Dendritic cell treated with granulocyte-macrophage colony-stimulating factor and Interleukin-4, amounts not matched to agents 40 ng/mL and 50 ng/mL, for 4 days (primary cell): Measurements from ENCODE around the gene PBX1.

Experiments used
- H3K27ac Mint-ChIP-seq: one replicate; pipeline ENCODE4 v1.8.0; 2022; ENCODE audit warnings: mild to moderate bottlenecking, mixed read lengths
- H3K27me3 Mint-ChIP-seq: one replicate; pipeline ENCODE4 v1.8.0; 2022; ENCODE audit warnings: mild to moderate bottlenecking, mixed read lengths
- H3K36me3 Mint-ChIP-seq: one replicate; pipeline ENCODE4 v1.8.0; 2022; ENCODE audit warnings: low read depth, mixed read lengths
- H3K4me1 Mint-ChIP-seq: one replicate; pipeline ENCODE4 v1.8.0; 2022; ENCODE audit warnings: low read depth, mixed read lengths
- H3K4me3 Mint-ChIP-seq: one replicate; pipeline ENCODE4 v1.8.0; 2022; ENCODE audit warnings: mild to moderate bottlenecking, moderate library complexity, mixed read lengths
- H3K9me3 Mint-ChIP-seq: one replicate; pipeline ENCODE4 v1.8.0; 2022; ENCODE audit warnings: mixed read lengths
- intact Hi-C: fragments of 100-400 bp; cut with micrococcal nuclease; formaldehyde crosslinking; loops from one replicate; pipeline ENCODE4 v1.15.0; 2022

Gene PBX1

DNA sequence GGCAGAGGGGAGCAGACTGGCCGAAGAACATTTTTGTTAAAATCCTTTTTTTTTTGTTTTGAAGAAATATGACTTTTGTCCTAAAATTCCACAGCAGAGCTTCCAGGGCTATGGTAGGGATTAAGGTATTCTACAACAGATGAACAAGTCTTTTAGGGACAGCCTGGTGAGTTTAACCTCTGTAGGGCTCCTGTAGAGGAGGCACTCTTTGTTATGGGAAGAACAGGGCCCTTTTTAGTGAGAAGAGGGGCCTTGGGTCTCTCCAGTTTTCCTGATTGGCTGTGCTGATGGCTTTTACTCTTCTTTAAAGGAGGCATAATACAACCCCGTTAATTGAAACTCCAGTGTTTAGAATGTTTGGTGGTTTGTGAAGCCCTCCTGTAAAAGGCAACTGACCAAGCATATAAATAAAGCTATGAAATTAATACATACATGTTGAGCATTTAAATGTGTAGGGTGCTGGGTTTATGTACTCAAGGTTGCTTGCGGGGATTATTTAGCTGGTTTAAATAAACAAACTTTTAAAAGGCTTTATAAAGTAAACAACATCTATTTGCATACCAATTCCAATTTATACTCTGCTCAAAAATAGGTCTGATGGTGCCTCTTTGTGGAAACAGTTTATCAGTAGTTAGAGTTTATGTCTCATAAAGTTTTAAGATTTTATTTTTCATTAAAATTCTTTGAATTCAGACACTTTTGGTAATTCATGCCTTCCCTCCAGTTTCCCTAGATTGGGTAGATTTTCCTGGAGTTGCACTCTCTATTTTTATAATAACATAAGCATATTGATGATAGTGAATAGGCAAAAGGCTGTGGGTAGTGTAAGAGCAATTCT is 46.5 kb downstream of the PBX1 start:
- Mint-ChIP-seq H3K9me3 (no peaks in the 10 kb centered on the region), H3K36me3 (no peaks in the 10 kb centered on the region), H3K27ac (no peak overlapping the region), H3K27me3 (peaks cover 6% of the 10 kb centered on the region), H3K4me3 (no peak overlapping the region), H3K4me1 (no peaks in the 10 kb centered on the region)
- intact Hi-C loops: no loop called here

DNA sequence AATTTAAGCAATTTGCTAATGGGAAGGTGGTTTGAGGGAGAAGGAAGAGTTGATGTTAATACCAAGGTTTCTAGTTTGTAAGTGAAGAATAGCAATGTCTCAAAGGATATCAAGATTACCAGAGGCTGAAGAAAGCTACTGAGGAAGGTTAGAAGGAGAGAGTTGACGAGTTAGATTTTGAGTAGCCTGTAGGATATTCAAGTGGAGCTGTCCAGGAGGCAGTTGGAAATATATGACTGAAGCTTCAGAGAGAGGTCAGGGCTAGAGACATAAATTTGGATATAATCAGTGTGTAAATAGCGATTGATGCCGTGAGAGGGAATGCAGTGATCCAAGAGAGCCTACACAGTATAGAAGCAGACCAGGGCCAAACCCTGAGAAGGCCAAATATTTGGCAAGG is 48.4 kb downstream of the PBX1 start:
- intact Hi-C loops: no loop called here
- Mint-ChIP-seq H3K4me1 (no peaks in the 10 kb centered on the region), H3K36me3 (no peaks in the 10 kb centered on the region), H3K27me3 (peaks cover 6% of the 10 kb centered on the region), H3K27ac (no peak overlapping the region), H3K4me3 (no peak overlapping the region), H3K9me3 (no peaks in the 10 kb centered on the region)

DNA sequence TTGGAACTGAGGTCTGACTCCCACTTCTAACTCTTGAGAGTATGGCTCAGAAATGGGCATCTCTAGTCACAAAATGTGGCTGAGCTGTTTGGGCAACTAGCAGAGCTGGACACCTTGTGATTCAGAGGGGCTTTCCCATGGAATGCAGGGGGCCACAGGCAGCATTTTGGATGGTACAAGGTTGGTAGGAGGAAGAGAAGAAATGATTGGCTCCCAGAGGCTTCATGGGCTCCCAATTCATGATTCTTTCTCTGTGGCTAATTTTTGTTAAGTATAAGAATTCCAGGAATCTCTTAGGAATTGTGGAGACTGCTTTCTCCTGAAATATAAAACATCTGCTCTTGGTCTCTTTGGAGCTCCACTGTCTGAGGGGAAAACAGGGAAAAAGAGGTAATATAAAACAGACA is 49.7 kb downstream of the PBX1 start:
- Mint-ChIP-seq H3K9me3 (no peaks in the 10 kb centered on the region), H3K27me3 (no peaks in the 10 kb centered on the region), H3K36me3 (no peaks in the 10 kb centered on the region), H3K27ac (no peak overlapping the region), H3K4me3 (no peak overlapping the region), H3K4me1 (no peaks in the 10 kb centered on the region)
- intact Hi-C loops: no loop called here

DNA sequence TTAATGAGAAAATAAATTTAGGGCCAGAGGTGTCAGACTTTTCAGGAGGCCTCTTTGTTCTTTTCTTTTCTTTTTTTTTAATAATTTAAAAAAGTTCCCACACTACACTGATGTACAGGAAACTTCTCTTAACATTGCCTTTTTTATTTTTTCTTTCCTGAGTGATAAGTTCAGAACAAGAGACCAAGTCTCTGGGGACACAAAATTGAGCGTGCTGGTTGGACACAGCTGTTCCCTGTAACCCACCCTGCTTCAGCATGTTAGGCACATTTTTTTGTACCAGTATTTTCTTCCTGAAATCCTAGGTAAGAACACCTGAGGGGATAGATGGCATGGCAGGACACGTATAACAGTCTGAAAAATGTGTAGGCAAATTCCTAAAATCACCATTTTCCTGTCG is 50.1 kb downstream of the PBX1 start:
- no peaks in the 10 kb centered on the region for H3K36me3 Mint-ChIP-seq
- H3K9me3 Mint-ChIP-seq: no peaks in the 10 kb centered on the region
- H3K4me1 Mint-ChIP-seq: no peaks in the 10 kb centered on the region
- no peak overlapping the region for H3K4me3 Mint-ChIP-seq
- intact Hi-C loops: no loop called here
- no peaks in the 10 kb centered on the region for H3K27me3 Mint-ChIP-seq
- no peak overlapping the region for H3K27ac Mint-ChIP-seq

DNA sequence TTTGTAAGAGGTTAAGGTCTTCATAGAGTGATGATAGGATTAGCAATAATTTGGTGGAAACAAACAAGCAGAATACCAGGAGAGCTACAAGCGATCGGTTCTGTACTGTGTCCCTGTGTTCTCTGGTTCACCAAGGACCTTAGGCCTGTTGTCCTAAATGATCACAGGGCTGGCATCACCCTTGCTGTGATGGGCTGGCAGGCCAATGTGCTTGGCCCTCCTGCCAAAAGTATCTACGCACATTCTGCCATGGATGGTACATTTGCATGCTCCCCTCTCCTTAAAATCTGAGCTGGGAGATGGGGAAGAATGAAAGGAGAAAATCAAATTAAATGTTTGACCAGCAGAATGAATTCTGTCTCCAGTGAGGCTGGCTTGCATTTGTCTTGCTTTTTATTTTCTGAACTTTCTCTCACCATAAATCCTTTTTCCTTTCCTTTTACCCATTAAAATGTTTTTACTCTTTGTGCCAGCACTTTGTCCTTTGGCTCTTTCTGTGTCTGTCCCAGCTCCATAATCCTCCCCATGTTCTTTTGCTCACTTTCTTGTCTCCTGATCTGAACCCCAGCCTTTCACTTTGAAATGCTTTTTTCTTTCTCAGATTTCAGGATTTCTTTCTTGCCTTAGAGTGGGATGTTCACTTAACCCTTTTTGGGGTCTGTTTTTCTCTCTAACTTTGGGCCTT is 51.7 kb downstream of the PBX1 start:
- H3K36me3 Mint-ChIP-seq: no peaks in the 10 kb centered on the region
- no peak overlapping the region for H3K27ac Mint-ChIP-seq
- no peaks in the 10 kb centered on the region for H3K9me3 Mint-ChIP-seq
- intact Hi-C loops: no loop called here
- no peaks in the 10 kb centered on the region for H3K27me3 Mint-ChIP-seq
- no peak overlapping the region for H3K4me3 Mint-ChIP-seq
- H3K4me1 Mint-ChIP-seq: no peaks in the 10 kb centered on the region

DNA sequence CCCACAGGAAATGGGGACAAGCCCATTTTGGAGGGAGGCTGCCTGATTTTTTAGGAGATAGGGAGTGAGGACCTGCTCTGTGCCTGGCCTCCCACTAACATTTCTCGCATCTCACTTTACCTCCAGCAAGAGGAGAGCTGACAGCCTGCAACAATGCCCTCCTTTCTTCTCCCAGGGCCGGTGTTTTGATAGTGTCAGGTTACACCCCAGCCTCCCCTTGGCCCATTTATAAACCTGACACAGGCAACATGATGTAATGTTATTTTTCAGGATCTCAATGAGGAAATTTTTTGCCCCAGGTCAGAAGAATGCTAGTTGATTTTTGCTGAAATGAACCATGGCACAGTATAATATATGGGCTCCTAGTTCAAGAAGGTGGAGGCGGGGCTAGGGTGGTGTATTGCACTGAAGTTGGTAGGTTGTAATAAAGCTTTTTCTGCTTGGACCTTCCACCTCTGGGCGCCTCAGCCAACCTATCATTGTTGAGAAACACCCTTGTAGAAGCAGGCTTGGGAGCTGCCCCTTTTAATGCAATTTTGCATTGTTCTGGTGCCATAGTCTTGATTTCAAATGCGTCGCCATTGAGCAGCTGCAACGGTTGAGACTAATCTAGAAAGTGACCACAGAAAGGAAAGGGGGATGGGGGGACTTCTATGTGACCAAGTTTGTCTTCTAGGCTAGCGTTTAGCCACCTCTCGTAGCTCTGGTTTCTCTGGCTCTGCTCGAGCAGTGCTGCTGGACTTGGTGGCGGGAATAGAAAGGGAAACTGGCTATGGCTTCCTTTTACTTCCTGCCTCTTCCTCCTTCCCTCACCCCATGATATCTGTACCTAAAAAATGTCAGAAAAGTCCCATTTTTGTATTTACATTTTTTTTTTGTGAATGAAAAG is 53.0 kb downstream of the PBX1 start:
- Mint-ChIP-seq H3K27me3 (no peaks in the 10 kb centered on the region), H3K36me3 (no peaks in the 10 kb centered on the region), H3K4me3 (no peak overlapping the region), H3K9me3 (no peaks in the 10 kb centered on the region), H3K4me1 (no peaks in the 10 kb centered on the region), H3K27ac (no peak overlapping the region)
- intact Hi-C loops: no loop called here

DNA sequence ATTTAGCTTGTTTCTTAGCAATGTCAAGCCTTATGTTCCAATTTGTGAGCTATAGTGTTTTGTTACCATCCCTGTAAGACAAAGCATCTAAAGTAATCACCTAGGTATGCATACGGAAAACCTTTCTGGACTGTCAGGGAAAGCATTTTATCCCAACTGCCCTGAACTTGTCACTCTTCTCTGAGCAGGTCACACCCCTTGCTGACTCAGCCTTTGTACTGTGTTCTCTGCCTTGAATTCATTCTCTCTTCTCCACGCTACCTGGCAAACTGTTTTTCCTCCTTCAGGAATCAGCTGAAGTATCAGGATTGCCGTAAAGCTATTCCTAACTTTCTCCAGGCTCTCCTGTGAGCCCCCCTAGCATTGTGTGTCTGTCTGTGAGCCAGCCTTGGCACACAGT is 54.2 kb downstream of the PBX1 start:
- H3K4me1 Mint-ChIP-seq: no peaks in the 10 kb centered on the region
- H3K27ac Mint-ChIP-seq: no peak overlapping the region
- H3K36me3 Mint-ChIP-seq: no peaks in the 10 kb centered on the region
- H3K9me3 Mint-ChIP-seq: no peaks in the 10 kb centered on the region
- H3K4me3 Mint-ChIP-seq: no peak overlapping the region
- H3K27me3 Mint-ChIP-seq: no peaks in the 10 kb centered on the region
- intact Hi-C loops: no loop called here

DNA sequence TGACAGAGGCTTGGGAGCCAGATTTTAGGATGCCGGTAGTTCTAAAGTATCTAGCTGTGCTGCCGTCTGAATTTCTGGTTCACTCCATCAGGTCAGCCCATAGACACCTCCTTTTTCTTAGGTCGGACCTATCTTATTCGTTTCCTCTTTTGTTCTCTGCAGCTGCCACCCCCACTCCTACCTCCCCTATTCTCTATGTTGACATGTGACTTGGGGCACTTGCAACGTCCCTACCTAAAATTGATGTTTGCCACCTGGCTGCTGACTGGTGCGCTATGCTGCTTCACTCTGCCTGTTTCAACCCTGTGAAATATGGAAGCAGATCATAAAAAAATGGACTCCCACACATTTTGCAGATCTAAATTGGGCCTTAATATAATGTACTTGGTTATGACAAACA is 55.3 kb downstream of the PBX1 start:
- Mint-ChIP-seq H3K4me1 (no peaks in the 10 kb centered on the region), H3K9me3 (no peaks in the 10 kb centered on the region), H3K27ac (no peak overlapping the region), H3K36me3 (no peaks in the 10 kb centered on the region), H3K27me3 (no peaks in the 10 kb centered on the region), H3K4me3 (no peak overlapping the region)
- intact Hi-C loops: no loop called here

DNA sequence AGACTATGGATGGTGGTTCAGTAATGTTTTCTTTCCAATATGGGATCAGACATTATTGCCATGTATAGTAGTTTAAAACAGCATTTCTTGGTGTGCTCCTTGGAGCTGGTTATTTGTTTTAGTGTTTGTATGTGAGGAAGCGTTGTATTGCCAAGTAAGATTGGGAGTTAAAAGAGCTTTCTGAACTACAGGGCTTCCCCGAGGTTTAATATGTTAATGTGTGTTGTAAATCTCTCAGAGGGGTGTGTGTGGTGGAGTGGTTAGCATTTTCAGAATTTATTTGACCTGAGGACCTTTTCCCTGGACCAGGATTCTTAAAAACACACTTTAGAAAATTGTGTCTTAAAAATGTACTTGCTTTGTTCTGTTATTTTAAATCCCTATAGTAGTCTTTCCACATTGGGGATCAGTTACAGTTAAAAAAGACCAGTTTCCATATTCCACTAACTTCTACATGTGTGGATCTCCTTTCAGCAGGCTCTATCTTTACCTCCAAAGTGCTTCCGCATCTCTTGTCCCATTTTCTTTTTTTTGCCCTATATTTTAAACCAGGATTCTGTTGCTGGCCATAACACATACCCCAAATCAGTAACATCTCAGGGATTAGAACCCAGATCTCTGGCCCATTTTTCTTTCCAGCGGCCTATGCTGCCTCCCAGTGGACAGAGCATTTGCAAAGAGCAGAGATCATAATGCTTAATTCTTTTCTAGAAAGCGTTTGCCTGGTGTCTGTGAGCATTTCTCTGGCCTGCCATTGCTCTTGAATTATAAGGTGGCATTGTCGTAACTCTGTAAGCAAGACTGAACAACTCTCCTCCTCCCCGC is 58.6 kb downstream of the PBX1 start:
- no peaks in the 10 kb centered on the region for H3K36me3 Mint-ChIP-seq
- no peaks in the 10 kb centered on the region for H3K4me1 Mint-ChIP-seq
- no peaks in the 10 kb centered on the region for H3K9me3 Mint-ChIP-seq
- intact Hi-C loops: no loop called here
- no peak overlapping the region for H3K4me3 Mint-ChIP-seq
- H3K27me3 Mint-ChIP-seq: no peaks in the 10 kb centered on the region
- H3K27ac Mint-ChIP-seq: no peak overlapping the region

DNA sequence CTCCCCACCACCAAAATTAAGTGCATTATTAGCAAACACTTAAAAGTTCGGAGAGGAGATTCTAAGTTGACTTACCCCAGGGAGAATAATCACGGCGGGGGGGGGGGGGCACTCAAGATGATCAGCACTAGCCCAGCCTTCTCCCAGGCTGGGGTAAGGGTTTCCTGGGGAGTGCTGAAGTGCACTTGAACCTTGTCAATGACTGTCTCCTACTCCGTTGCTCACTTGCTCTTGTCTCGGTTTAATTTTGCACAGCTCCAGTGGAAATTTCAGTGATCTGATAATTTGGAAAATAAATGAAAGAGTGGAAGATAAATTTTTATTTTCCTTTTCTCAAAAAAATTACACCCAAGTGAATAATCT is 59.2 kb downstream of the PBX1 start:
- Mint-ChIP-seq H3K4me3 (no peak overlapping the region), H3K36me3 (no peaks in the 10 kb centered on the region), H3K4me1 (no peaks in the 10 kb centered on the region), H3K9me3 (no peaks in the 10 kb centered on the region), H3K27ac (no peak overlapping the region), H3K27me3 (no peaks in the 10 kb centered on the region)
- intact Hi-C loops: no loop called here

DNA sequence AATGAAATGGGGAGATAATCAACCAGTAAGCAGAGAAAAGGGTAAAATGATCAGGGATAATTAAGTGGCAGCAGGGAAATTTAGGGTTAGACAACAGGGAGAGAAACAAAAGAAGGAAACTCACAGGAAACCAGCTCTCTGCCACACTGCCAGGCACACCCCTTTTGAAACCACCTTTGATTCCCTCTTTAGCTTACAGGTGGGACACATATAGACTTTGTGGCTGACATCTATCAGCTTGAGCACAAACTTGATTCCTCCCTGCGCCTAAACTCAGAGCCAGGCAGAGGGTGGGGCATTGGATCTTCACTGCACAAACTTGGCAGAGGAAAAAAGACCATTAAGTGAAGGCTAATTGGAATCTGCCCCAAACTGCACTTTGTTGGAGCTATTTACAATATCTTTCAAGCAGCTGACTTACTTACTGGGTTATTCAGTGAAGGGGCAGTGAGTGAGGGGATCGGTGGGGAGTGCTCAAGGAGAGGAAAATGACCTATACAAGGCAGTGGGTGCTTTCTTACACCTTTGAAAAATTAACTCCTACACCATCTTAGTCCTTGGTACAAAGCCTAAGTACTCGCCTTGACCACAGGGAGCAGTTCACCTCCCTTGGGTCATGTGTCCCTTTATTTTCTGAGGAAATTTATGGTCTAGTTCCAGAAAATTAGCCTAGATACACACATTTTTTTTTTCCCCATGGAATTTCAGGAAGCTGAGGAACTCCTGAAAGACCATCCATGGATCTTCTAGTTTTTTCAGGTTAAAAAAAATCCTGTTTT is 60.2 kb downstream of the PBX1 start:
- H3K9me3 Mint-ChIP-seq: no peaks in the 10 kb centered on the region
- H3K27ac Mint-ChIP-seq: no peak overlapping the region
- H3K4me1 Mint-ChIP-seq: no peaks in the 10 kb centered on the region
- H3K27me3 Mint-ChIP-seq: no peaks in the 10 kb centered on the region
- no peaks in the 10 kb centered on the region for H3K36me3 Mint-ChIP-seq
- H3K4me3 Mint-ChIP-seq: no peak overlapping the region
- intact Hi-C loops: no loop called here

DNA sequence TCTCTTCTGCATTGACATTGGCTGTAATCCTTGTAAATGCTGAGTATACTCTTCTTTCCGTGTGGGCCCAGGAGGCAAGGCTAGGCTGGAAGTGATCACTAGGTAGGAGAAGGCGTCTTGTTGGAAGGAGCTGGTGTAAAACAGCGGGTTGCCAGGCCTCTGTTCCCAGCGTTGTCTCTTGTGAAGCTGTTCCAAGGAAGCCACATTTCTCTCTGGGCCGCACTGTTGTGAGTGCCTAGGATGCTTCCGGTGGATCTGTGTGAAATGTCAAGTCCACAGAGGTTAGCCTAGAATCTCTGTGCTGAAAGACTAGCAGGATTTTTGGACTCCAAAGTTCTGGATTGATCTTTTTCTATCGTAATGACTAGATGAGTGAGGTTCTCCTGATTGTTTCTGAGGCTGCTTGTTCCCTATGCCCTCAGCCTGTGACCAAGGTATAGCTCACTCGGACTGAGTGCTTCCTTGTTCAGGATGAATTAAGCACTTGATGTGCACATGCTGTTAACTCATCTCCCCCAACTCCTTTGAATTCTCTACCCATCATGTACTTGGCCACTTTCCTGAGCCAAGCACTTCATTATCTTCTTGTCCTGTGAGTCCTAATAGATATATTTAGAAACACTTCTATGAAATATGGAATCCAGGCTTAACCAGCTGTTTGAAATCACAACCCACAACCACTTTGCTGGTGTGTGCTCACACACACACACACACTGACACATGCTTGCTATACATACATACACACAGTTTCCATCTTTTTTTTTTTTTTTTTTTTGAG is 63.3 kb downstream of the PBX1 start:
- H3K36me3 Mint-ChIP-seq: no peaks in the 10 kb centered on the region
- no peaks in the 10 kb centered on the region for H3K27me3 Mint-ChIP-seq

More for the DNA sequence above, 63.3 kb downstream of the PBX1 start:
- Mint-ChIP-seq H3K27ac (no peak overlapping the region), H3K4me3 (no peak overlapping the region), H3K9me3 (no peaks in the 10 kb centered on the region), H3K4me1 (peaks cover 6% of the 10 kb centered on the region)
- intact Hi-C loops: no loop called here
